ENCODE data around the gene PRDM16.

PRDM16 gene

DNA sequence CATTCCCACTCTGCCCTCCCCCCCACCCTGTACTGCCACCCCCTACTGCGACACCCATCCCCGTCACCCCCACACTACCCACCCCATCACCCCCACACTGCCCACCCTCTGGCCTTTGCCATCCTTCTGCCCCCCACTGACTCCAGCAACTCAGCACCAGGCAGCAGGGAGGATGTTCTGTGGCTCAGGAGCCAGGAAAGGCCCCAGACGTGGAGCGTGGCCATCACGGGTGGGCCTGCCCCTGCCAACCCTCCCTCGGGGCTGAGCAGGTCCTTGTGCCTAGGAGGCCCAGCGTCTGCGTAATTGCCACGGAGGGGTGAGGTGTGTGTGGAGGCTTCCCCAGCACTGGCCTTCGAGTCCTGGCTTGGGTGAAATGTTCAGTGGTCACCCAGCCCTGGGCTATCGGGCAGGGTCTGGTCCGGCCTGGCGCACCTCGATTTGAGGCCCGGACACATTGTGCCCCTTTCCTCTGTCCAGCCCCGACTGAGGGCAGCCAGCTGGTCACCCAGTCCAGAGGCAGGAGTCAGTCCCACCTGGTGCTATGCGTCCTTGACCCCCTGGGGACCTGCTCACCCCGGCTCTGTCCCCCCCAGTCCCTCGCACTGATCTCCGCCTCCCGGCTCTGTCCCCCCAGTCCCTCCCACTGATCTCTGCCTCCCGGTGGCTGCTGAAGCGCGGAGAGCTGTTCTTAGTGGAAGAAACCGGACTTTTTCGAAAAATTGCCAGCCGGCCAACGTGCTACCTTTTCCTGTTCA lies 408.4 kb downstream of the PRDM16 start:
- no peak for DNase-seq (ENCODE audit: low spot score)

DNA sequence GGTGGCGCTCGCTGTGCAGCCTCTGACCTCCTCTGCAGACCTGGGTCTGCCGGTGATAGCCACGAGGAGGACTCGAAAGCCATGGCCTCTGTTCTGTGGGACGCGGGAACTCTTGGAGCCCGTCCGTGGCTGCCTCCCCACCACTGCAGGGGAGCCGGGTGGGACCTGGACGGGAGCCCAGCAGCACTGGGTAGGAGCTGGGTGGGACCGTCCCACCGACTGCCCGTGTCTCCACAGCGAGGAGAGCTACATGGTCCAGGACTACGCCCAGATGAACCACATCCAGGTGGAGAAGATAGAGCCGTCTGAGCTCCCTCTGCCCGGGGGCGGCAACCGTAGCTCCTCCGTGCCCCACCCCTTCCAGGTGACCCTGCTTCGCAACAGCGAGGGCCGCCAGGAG lies 409.2 kb downstream of the PRDM16 start:
- DNase-seq (ENCODE audit: low spot score): no peak

- no peak for DNase-seq (ENCODE audit: low spot score)
These were observed 410.7 kb downstream of the PRDM16 start for GRCh38 chr1:3479511-3480368.

DNA sequence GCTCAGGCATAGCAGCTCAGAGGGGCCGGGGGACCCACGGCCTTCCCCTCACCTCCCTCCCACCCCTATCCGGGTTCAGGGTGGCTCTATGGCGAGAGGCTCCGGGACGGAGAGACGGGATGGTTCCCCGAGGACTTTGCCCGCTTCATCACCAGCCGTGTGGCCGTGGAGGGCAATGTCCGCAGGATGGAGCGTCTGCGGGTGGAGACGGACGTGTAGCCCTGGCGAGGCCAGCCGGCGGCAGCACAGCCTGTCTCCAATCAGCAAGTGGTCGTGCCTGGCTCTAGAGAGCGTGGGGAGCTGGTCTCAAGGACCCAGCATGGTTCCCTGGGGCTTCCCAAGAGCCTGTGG lies 411.3 kb downstream of the PRDM16 start:
- no peak for DNase-seq (ENCODE audit: low spot score)

- no peak for DNase-seq (ENCODE audit: low spot score)
These were observed 412.0 kb downstream of the PRDM16 start for GRCh38 chr1:3481046-3481445.

GRCh38 chr1:3481836-3482375 lies 412.9 kb downstream of the PRDM16 start:
- DNase-seq (ENCODE audit: low spot score): no peak

DNA sequence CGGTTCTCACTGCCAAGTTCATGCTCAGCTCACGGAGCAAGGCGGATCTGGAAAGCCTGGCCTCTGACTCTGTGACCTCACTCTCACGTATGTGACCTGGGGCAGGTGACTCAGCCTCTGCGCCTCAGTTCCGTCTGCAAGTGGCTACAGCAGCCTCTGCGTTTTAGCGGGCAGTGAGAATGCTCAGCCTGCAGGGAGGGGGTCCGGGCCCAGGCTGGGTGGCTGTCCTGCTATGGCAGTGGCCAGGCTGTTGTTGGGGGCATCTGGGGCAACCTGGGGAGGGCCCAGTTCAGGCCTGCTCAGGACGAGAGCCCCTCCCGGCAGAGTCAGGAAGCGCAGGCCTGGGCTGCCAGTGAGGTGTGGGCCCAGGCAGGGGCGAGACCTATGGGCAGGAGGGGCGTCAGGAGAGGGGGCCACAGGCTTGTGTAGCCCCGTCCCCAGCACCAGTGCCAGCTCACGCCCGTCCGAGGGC lies 413.4 kb downstream of the PRDM16 start:
- DNase-seq (ENCODE audit: low spot score): no peak

DNA sequence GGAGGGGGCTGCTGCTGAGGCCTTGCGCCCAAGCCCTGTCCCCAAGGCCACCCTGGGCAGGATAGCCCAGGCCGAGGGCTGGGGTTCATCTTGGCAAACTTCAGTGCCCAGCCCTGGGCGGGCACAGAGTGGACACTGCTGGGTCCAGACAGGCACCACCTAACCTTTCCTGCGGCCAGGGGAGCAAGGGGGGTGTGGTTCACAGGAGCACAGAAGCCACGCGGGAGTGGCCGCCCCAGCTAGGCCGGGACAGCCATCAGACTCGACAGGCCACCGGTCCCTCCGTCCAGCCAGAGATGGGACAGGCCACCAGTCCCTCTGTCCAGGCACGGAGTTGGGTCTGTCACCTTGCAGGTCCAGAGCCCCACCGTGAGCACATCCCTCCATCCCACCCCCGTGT lies 414.4 kb downstream of the PRDM16 start:
- no peak for DNase-seq (ENCODE audit: low spot score)

DNA sequence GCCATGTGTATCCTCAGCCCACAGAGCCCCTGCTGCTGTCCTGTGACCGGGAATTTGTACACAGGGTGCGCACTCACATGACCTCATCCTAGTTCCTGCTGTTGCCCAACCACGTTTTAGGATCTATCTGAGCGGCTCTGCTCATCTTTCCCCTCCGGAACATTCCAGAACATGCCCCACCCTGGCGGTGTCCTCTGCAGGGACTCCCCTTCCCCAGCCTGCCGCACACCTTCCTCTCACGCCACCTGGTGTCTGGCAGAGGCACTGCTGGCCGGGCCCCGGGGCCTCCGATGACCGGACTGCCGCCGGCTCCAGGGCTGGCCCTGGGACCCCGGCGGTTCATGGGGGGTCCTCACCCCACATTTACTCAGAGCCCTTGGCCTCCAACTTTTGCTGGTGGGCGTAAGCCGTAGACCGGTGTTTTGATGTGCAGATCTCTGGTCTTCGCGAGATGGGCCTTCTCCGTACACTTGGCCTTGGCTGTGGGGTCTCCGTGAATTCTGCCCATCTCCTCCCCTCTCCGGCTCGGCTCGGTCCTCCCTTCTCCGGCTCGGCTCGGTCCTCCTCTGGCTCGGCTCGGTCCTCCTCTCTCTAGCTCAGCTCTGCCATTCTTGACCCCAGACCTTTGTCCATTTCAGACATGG lies 414.9 kb downstream of the PRDM16 start:
- no peak for DNase-seq (ENCODE audit: low spot score)

GRCh38 chr1:3485016-3485415 lies 416.0 kb downstream of the PRDM16 start:
- no peak for DNase-seq (ENCODE audit: low spot score)
